Left forelimb (tissue), 1 donor: Measurements from ENCODE around the gene TUBG2.

Source experiments
- DNase-seq: peaks from one replicate; pipeline ENCODE4 v3.0.0-alpha.2; 2018; ENCODE audit warnings: low spot score

The TUBG2 gene

DNA sequence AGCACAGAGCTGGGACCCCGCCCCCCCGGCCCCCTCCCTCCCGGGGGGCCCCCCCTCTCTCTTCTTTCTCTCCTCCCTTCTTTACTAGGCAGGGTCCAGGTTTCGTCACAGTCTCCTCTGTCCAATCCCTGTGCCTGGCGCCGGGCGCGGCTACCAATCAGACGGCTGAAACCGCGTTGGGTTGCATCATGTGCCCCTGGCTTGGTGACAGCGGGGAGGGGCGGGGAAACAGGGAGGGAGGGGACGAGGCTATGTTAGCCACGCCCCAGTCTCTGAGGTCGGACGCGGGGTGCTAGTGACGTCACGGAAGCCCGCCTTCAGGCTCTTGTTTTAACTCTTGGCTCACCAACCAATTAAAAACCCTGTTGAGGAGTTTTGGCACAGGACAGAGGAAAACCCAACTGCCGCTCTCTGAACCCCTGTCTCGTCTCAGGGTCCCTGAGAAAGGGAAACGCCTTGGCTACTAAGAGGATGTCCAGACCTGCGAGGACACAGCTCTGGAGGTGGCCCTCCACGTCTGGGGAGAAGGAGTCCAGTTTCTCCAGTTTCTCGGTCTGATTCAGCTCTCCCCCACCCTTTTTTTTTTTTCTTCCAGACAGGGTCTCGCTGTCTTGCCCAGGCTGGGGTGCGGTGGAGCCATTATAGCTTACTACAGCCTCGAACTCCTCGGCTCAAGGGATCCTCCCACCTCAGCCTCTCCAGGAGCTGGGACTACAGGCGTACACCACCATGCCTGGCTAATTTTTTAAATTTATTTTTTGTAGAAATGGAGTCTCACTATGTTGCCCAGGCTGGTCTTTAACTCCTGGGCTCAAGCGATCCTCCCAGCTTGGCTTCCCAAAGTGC is 18.2 kb downstream of the TUBG2 start:
- DNase-seq, result peak; percentile 100

- DNase-seq, result peak; percentile 93
Measured at GRCh38 chr17:42677921-42678781, 19.1 kb downstream of the TUBG2 start.

DNA sequence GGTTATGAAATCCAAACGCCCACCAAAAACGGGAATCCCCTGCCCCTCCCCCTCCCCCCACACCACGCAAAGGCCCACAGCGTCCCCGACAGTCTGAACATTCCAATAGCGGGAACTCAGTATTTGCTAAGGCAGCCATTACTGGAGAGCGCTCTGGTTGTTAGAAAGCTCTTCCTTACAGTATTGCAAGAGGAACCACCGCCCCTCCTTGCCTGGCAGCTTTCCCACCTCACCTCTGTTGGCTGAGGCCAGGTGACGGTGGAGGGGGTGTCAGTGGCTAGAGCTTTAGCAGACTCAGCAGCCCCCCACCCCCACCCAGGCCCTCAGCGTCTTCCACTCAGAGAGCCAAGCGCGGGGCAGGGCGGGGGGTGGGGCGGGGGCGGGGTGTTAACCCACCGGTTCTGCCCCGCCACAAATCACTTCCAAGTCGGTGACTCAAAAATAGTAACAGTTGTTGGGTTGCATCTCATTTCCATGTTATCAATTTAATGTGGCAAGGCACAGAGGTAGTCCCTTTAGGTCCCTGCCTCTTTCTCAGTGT is 19.9 kb downstream of the TUBG2 start:
- DNase-seq, result no peak

DNA sequence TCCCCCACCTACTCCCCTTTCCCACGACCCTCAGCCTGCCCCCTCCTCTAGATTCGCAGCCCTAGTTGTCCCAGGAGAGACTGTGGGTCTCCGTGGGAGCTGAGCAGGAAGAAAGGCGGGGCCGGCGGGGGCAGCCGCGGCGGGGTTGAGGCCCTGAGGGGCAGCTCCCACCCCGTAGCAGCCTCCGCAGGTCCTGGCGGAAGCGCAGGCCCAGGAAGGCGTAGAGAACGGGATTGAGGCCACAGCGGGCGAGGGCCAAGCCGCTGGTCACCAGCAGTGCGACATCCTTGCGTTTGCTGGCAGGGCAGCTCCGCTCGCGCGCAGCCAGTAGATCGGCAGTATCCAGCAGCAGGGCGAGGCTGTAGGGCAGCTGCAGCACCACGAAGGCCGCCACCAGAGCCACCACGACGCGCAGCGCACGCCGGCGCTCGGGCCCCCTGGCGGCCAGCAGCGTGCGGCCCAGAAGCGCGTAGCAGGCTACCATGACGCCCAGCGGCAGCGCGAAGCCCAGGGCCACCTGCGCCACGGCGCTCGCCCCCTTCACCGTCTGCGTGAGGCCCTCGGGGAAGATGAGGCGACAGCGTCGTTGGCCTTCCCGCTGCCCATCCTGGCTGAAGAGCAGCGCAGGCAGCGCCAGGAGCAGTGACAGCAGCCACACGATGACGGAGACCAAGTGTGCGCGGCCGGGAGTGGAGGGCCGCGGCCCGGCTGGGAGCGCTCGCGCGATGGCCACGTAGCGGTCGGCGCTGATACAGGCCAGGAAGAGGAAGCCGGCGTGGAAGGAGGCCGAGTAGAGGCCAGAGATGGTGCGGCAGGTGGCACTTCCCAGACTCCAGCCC is 20.6 kb downstream of the TUBG2 start:
- peak; percentile 88 for DNase-seq

GRCh38 chr17:42680331-42680808 is 21.3 kb downstream of the TUBG2 start:
- no peak for DNase-seq

DNA sequence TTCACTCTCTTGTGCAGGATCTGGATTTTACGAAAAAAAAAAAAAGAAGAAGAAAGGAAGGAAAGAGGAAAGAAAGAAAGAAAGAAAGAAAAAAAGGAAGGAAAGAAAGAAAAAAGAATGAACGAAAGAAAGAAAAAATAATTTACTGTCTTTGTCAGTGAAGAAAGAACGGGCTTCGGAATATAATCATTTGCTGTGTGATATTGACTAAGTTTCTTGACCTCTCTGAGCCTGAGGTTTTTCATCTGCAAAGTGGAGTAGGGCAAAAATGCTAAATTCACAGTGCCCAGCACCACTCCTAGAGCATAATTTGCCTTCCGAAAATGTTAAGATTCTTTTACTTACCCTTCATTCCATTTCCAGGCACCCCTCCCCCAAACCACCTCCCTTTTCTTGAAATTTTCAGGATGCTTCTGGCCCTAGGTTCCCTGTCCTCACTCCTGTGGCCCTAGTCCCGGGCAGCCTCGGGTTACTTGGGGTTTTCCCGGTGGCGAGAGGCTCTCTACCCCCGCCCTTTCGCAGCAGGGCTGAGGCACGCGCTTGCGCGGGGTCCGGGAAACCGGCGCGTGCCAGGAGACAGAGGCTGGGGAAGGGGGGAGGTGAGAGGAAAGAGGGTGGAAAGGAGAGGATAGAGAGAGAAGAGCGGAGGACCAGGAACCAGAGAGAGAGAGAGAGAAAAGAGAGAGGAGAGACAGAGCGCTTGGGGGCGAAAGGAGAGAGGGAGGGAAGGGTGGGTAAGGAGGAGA is 23.1 kb downstream of the TUBG2 start, which contains the start of gene CNTNAP1:
Gene CNTNAP1, plus strand, starts transcription at position 556 of the 746 bp plus-strand sequence. CDS start 299 bp downstream, outside the sequence.
- peak; percentile 86 for DNase-seq

DNA sequence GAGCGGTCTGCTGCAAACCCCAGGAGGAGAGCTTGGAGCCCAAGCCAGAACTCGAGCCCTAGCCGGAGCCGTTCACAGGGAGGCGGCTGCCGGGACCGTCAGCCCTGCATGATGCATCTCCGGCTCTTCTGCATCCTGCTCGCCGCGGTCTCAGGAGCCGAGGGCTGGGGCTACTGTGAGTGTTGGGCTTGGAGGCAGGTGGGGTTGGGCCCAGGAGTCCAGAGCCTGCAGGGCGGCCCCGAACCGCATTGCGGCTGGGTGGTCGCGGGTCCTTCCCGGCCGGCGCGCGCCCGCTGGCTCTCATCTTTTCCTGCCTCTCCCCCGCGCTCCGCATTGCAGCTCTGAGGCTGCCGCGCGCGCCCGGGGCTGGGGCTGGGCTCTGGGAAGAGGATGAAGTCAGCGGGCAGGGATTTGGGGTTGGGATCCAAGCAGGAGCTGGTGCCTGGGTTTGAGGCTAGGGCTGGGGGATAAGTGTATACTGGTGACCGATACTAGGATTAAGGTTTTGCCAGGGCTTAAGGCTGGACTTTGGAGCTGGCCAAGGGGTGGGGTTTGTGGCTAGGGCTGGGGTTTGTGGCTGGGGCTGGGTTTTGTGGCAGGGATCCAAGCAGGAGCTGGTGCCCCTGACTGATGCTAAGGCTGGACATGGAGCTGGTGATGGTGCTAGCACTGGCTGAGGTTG is 23.8 kb downstream of the TUBG2 start:
- peak; percentile 84 for DNase-seq

GRCh38 chr17:42683407-42684034 is 24.4 kb downstream of the TUBG2 start:
- no peak for DNase-seq

DNA sequence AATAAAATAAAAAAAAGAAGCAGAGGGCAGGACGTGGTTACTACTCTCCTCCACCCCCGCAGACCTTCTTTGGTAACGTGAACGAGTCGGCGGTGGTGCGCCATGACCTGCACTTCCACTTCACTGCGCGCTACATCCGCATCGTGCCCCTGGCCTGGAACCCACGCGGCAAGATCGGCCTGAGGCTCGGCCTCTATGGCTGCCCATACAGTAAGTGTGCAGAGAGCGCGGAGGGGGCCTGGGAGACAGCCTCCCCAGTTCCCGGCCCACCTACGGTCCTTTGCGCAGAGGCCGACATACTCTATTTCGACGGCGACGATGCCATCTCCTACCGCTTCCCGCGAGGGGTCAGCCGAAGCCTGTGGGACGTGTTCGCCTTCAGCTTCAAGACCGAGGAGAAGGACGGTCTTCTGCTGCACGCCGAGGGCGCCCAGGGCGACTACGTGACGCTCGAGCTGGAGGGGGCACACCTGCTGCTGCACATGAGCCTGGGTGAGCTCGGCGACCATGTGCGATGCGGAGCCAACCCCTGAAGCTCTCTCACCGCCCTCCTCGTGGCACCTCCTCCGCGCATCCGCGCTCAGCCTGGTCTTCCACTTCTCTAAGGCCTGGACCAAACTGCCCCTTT is 26.0 kb downstream of the TUBG2 start:
- no peak for DNase-seq

DNA sequence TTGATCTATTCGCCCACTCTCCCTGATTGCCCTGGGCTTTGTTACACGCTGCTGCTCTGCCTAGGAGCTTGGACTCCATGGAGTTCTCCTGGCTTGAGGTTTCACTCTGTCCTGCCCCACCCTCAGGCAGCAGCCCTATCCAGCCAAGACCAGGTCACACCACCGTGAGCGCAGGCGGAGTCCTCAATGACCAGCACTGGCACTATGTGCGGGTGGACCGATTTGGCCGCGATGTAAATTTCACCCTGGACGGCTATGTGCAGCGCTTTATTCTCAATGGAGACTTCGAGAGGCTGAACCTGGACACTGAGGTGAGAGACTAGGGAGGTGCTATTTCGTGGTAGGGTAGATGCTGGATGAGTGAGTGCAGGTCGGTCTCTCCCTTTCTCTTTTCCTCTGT is 26.7 kb downstream of the TUBG2 start:
- no peak for DNase-seq

DNA sequence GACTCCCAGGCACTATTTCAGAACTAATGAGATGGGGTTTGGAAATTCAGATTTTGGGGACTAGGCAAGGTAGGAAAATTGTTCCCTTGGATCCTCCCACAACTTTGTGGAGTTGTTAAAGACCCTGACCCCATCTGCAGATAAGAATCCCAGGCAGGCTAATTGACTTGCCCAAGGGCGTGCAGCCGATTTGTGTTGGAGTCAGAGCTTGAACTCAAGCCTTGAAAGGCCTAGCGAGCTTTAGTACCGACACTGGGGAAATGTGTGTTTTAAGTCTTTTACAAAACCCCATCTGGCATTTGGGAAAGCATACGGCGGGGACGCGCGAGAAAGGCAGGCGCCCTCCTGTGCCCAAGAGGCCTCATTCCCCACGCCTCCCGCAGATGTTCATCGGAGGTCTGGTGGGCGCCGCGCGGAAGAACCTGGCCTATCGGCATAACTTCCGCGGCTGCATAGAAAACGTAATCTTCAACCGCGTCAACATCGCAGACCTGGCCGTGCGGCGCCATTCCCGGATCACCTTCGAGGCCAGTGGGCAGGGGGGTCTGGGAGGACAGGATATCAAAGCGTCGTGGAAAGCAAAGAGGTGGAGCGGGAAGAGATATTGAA is 27.5 kb downstream of the TUBG2 start:
- no peak for DNase-seq

DNA sequence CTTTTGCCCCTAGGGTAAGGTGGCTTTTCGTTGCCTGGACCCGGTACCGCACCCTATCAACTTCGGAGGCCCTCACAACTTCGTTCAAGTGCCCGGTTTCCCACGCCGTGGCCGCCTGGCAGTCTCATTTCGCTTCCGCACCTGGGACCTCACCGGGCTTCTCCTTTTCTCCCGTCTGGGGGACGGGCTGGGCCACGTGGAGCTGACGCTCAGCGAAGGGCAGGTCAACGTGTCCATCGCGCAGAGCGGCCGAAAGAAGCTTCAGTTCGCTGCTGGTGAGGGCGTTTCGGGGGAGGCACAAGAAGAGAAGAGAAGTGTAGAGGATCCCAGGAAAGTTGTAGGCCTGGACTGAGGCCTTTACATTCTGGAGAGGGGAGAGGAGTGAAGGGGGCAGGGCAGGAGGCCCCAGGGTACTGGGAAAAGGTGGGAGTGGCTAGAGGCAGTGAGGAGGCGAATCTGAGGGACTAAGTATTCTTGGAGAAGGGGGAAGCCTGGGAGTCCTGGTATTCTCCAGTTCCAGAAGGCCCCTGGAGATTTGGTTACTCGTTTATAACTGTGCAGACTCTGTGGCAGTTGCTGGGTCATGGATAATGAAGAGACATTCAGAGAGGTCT is 28.7 kb downstream of the TUBG2 start:
- no peak for DNase-seq

DNA sequence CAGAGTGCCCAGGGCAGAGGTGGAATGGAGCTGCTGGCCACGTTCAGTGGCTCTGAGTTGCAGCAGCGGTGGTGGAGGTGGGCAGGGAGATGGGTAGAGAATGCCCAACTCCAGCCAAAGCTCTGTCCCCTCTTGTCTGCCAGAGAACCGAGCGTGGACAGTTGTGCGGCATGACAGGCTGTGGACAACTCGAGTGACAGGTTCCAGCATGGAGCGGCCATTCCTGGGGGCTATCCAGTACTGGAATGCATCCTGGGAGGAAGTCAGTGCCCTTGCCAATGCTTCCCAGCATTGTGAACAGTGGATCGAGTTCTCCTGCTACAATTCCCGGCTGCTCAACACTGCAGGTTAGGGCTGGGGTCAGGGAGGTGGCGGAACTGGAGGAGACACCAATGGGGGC is 31.5 kb downstream of the TUBG2 start:
- DNase-seq, result no peak

- no peak for DNase-seq
Measured at GRCh38 chr17:42691021-42691545, 32.0 kb downstream of the TUBG2 start.

DNA sequence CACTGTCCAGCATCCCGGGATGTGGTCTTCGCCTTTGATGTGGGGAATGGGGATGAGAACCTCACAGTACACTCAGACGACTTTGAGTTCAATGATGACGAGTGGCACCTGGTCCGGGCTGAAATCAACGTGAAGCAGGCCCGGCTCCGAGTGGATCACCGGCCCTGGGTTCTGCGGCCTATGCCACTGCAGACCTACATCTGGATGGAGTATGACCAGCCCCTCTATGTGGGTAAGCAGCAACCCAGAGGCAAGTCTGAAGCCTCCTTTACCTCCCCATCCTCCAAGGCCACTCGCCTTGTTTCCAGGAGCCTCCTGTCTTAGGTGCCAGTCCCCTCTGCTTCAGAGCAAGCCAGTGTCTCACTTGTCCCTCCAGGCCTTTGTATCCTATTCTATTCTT is 33.4 kb downstream of the TUBG2 start:
- DNase-seq, result no peak

GRCh38 chr17:42694524-42694923 is 35.4 kb downstream of the TUBG2 start:
- DNase-seq, result no peak

DNA sequence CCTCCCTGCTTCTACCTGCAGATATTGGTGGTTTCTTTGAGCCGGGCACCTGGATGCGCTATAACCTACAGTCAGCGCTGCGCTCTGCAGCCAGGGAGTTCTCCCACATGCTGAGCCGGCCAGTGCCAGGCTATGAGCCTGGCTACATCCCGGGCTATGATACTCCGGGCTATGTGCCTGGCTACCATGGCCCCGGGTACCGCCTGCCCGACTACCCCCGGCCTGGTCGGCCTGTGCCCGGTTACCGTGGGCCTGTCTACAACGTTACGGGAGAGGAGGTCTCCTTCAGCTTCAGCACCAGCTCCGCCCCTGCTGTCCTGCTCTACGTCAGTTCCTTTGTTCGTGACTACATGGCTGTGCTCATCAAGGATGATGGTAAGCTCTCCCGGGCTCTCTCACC is 36.4 kb downstream of the TUBG2 start:
- DNase-seq, result peak; percentile 33
